ENCODE measurements around the gene RUVBL2. TPM values are rescaled to one million over a fixed set of nuclear protein-coding genes. Genes with fewer than 3 reads are reported as not detected.

The RUVBL2 gene
- 165 and 179 TPM in 2 replicates for total RNA-seq (2014; rRNA removed; shearing (Covaris generic))
- 288 and 321 TPM in 2 replicates for polyA plus RNA-seq (2014; cell fraction: nucleus; rRNA removed)

DNA sequence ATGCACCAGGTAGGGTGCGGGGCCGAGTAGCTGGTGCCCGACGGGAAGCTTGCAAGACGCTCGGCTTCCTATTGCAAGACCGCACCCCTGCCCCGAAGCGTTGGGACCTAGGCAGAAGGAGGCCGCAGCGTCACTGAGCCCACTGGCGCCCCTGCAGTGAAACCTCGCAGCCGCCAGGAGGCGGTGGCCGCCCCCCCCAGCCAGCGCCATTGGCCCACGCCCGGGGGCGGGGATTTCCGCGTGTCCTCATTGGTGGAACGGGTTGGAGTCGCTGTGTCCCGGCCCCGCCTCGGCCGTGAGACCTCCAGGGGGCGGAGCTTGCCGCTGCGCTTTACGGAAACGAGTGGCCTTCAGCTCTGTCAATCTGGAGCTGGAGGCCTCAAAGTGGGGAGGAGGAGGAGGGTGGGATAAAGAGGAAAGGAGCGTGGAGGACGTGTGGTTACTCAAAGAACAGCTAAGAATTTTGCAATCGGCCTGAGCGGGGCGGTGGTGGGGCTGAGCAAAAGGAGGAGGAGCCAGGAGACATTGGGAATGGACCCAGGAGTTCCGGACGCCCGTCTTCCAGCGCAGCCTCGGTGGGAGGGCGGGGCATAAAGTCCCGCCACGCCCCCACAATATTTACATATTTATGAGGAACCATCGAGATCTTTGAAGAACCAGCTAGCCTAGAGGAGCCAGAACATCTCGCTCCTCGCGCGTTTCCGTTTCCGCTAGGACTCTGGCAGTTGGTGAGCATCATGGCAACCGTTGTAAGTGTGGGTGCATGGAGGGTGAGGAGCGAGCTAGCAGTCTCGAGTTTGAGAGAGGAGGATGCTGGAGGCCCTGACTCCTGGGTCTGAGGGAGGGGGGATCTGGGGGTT lies at the start of gene RUVBL2, which contains the start of gene GYS1:
Gene RUVBL2, plus strand, starts transcription at position 713 of the 860 bp plus-strand sequence. Its CDS starts 25 bp downstream, at position 738.
Gene GYS1, minus strand, starts transcription at position 135 of the 860 bp plus-strand sequence. CDS start 197 bp downstream, outside the sequence.
- DNase-seq (ENCODE audit: extremely low read depth, low read depth), result peak; percentile 98

DNA sequence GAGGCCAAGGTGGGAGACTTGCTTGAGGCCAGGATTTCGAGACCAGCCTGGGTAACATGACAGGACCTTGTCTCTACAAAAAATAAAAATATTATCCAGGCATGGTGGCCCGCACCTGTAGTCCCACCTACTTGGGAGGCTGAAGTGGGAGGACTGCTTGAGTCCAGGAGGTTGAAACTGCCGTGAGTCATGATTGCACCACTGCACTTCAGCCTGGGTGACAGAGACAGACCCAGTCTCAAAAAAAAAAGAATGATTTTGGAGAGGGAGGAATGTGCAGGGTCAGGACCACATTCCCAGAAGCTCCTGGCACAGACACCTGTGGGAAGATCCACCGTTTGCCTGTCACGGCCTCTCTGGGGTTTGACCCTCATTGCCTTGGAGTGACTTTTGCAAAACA lies 48.3 kb upstream of the RUVBL2 start:
- no peak for DNase-seq (ENCODE audit: extremely low read depth, low read depth)

DNA sequence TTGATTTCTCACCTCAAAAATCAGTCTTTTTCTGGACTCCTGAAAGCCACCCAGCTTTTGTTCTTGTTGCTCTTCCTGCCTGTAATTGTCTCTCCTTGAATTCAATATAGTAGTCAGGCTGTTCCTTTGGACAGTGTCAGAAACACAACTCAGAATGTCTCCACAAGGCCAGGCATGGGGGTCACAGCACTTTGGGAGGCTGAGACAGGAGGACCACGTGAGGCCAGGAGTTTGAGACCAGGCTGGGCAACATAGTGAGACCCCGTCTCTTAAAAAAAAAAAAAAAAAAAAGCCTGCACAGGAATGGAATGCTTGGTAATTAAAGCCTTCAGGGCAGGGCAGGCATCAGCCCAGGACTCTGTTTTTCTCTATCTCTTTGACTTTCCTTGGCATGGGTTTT lies 47.9 kb upstream of the RUVBL2 start:
- no peak for DNase-seq (ENCODE audit: extremely low read depth, low read depth)

DNA sequence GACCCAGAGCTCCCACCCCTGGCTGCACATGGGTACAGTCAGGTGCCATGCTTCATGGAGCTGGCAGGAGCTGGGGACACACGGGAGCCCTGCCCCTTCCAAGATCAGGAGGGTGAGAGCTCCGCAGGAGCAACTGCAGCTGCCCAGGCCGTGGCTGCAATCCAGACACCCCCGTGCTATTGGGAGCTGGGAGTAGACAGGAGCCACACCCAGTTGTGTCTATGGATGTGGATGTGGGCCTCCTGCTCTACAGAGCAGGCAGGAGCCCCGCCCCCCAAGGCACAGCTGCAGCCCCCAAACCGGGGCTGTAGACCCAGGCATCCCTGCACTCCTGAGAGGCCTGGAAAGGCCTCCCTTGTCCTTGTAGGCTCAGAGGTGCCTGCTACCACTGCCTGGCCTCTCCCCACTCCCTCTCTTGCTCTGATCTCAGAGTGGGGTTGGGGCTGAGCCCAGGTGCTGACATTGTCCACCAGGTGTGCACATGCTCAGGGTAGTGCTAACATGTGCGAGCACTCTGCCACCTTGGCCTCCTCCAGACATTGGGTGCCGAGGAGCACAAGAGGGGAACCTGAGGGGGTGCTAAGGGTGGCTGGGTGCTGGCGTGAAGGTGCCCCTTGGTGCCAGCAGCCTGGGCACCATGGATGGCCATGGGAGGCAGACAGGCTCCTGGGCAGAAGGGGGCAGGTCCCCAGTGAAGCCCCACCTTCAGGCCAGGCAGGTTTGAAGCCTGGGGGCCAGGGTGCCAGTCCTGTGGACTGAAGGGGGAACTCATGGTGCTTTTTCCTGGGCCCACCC lies 47.0 kb upstream of the RUVBL2 start:
- DNase-seq (ENCODE audit: extremely low read depth, low read depth), result no peak

DNA sequence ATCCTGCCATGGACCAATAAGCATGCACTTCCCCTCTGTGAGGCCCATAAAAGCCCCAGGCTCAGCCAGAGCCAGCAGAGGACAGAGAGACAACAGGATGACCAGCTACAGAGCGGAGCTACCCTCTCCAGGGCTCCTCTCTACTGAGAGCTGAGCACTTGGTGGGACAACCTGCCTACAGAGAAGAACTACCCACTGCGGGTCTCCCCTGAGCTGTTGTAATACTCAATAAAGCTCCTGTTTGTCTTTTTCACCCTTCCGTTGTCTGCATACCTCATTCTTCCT lies 46.5 kb upstream of the RUVBL2 start:
- DNase-seq (ENCODE audit: extremely low read depth, low read depth), result no peak

DNA sequence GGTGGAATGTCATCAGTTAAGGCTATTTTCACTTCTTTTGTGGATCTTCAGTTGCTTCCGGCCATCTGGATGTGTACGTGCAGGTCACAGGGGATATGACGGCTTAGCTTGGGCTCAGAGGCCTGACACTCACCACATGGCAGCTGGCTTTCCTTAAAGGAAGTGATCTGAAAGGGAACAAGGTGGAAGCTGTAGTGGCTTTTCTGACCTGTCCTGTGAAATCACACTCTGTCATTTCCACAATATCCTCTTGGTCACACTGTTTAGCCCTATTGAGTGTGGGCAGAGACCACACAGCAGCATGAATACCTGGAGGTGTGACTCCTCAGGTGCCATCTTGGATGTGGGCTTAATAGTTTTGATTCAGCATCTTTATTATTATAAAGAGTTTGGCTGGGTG lies 43.5 kb upstream of the RUVBL2 start:
- DNase-seq (ENCODE audit: extremely low read depth, low read depth), result no peak

DNA sequence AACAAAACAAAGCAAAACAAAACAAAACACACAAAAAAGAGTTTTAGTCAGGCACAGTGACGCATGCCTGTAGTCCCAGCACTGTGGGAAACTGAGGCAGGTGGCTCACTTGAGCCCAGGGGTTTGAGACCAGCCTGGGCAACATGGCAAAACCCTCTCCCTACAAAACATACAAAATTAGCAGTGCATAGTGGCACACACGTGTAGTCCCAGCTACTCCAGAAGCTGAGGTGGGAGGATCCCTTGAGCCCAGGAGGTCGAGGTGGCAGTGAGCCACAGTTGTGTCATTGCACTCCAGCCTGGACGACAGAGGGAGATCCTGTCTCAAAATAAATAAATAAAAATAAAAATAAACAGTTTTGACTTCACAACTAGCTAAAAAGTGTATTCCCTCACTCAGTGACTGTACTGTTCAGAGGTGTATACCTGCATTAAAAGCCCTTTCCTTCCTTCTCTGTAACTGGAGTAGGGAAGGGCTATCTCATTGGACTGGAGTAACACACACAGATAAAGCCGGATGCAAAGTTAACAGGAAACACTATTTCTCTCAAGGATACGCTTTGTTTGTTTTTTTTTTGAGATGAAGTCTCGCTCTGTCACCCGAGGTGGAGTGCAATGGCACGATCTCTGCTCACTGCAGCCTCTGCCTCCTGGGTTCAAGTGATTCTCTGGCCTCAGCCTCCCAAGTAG lies 42.7 kb upstream of the RUVBL2 start:
- DNase-seq (ENCODE audit: extremely low read depth, low read depth), result no peak

DNA sequence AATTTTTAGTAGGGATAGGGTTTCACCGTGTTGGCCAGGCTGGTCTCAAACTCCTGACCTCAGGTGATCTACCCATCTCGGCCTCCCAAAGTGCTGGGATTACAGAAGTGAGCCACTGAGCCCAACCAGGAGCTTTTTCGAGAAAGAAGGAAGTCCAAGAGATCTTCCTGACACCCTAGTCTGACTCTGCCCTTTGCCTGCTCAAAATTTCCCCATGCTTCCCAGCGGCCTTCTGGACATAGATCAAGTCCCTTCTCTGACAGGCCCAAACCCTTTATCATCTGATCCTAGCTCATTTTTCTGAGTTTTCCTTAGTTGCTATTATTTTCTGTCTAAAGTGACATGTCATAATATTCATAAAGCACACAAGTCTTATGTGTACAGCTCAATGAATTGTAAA lies 40.5 kb upstream of the RUVBL2 start:
- no peak for DNase-seq (ENCODE audit: extremely low read depth, low read depth)

DNA sequence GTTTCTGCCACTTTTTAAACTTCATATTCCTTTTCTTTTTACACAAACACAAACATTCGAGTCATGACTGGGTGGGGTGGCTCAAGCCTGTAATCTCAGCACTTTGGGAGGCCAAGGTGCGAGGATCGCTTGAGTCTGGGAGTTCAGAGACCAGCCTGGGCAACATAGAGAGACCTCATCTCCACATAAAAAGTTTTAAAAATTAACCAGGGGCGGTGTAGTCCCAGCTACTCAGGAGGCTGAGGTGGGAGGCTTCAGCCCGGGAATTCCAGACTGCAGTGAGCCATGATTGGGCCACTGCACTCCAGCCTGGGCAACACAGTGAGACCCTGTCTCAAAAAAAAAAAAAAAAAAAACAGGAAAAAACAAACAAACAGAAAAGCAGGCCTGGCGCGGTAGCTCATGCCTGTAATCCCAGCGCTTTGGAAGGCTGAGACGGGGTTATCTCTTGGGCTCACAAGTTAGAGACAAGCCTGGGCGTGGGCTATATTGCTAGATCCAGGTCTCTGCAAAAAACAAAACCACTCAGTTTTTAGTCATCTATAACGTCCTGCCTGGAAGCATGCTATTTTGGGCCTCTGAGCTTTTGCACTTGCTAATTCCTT lies 39.6 kb upstream of the RUVBL2 start:
- no peak for DNase-seq (ENCODE audit: extremely low read depth, low read depth)

DNA sequence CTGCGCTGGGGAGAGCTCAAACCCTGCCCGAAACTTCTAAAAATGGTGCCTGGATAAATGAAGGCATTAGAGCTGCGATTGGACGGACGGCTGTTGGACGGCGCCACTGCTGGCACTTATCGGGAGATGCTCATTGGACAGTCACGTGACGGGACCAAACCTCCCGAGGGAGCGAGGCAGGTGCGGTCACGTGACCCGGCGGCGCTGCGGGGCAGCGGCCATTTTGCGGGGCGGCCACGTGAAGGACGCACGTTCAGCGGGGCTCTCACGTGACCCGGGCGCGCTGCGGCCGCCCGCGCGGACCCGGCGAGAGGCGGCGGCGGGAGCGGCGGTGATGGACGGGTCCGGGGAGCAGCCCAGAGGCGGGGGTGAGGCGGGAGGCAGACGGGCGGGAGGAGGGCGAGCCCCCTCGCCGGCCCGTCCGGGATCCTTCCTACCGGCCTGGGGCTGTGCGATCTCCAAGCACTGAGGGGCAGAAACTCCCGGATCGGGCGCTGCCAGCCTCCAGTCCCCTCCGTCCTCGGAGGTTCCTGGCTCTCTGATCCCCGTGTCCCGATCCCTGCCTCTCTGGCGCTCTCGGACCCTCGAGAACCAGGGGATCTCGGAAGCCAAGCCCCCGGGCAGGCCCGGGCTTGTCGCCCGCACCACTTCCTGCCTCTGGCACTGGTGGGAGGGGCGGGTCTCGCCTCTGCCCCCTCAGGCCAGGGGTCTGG lies 38.9 kb upstream of the RUVBL2 start, which contains the start of gene BAX:
Gene BAX, plus strand, starts transcription at position 281 of the 713 bp plus-strand sequence. Its CDS starts 54 bp downstream, at position 335.
- DNase-seq (ENCODE audit: extremely low read depth, low read depth), result peak; percentile 94

DNA sequence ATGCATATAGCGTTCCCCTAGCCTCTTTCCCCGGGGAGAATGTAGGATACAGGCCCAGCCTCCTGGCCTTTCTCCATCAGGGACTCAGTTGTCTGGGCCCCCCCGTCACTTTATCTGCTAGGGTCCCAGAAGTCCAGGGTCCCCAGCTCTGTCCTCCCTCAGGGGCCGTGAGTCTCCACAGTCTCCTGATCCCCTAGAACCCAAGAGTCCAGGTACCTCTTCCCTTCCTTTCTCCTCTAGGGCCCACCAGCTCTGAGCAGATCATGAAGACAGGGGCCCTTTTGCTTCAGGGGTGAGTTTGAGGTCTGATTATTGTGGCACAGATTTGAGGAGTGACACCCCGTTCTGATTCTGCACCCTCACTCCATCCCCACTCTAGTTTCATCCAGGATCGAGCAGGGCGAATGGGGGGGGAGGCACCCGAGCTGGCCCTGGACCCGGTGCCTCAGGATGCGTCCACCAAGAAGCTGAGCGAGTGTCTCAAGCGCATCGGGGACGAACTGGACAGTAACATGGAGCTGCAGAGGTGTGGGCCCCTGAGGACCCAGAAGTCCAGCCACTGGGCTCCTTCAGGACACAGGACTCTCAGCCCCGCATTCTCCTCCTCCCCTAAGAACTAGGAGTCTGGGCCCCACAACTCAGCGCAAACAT lies 38.3 kb upstream of the RUVBL2 start:
- DNase-seq (ENCODE audit: extremely low read depth, low read depth), result no peak

DNA sequence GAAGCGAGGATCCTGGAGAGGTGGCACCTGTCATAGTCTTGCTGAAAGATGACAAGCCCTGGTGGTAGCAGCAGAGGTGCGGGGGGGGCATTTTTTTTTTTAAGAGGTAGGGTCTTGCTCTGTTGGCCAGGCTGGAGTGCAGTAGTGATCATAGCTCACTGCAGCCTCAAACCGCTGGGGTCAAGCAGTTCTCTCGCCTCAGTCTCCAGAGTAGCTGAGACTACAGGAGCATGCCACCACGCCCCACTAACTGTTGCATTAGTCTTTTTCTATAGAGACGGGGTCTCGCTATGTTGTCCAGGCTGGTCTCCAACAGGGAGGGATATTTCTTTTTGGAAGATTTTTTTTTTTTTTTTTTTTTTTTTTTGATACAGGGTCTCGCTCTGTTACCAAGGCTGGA lies 35.7 kb upstream of the RUVBL2 start:
- DNase-seq (ENCODE audit: extremely low read depth, low read depth), result no peak

DNA sequence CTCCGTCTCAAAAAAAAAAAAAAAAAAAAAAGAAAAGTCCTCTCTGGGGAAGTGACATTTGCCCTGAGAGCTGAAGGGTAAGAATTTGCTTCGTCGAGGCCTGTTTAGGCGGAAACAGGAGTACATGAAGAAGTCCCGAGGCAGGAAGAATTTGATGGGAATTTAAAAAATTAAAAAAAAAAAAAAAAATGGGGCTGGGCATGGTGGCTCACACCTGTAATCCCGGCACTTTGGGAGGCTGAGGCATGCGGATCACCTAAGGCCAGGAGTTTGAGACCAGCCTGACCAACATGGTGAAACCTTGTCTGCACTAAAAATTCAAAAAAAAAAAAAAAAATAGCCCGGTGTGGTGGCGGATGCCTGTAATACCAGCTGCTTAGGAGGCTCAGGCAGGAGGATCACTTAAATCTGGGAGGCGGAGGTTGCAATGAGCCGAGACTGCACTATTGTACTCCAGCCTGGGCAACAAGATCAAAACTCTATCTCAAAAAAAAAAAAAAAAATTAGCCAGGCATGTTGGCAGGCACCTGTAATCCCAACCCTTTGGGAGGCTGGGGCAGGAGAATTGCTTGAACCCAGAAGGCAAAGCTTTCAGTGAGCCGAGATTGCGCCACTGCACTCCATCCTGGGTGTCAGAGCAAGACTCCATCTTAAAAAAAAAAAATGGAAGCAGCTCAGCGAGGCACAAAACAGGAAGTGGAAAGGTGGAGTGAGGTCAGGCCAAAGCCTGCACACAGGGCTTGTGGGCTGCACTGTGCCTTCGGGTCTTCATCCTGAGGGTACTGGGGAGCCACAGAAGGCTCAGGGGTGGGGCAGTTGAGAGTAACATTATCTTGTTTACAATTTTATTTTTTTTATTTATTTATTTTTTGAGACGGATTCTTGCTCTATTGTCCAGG lies 34.1 kb upstream of the RUVBL2 start:
- no peak for DNase-seq (ENCODE audit: extremely low read depth, low read depth)

DNA sequence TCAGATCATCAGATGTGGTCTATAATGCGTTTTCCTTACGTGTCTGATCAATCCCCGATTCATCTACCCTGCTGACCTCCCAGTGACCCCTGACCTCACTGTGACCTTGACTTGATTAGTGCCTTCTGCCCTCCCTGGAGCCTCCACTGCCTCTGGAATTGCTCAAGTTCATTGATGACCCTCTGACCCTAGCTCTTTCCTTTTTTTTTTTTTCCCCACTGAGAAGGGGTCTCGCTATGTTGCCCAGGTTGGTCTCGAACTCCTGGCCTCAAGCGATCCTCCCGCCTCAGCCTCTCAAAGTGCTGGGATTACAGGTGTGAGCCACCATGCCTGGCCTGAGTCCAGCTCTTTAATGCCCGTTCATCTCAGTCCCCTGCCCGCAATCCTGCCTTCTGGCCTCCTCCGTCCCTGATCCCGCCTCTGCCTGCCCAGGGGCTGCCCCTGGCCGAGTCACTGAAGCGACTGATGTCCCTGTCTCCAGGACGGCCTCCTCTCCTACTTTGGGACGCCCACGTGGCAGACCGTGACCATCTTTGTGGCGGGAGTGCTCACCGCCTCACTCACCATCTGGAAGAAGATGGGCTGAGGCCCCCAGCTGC lies 32.5 kb upstream of the RUVBL2 start:
- no peak for DNase-seq (ENCODE audit: extremely low read depth, low read depth)

DNA sequence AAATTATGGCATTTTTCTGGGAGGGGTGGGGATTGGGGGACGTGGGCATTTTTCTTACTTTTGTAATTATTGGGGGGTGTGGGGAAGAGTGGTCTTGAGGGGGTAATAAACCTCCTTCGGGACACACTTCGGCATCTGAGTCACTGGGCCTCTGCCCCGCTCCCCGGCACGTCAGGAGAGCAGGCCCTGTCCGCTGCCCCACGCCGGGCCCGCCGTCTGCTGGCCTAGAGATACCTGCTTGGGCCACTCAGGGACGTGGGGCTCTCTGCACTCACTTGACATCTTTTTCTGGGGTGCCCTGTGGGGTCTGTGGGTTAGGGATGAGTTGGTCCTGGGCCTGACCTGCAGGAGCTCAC lies 32.0 kb upstream of the RUVBL2 start:
- no peak for DNase-seq (ENCODE audit: extremely low read depth, low read depth)

DNA sequence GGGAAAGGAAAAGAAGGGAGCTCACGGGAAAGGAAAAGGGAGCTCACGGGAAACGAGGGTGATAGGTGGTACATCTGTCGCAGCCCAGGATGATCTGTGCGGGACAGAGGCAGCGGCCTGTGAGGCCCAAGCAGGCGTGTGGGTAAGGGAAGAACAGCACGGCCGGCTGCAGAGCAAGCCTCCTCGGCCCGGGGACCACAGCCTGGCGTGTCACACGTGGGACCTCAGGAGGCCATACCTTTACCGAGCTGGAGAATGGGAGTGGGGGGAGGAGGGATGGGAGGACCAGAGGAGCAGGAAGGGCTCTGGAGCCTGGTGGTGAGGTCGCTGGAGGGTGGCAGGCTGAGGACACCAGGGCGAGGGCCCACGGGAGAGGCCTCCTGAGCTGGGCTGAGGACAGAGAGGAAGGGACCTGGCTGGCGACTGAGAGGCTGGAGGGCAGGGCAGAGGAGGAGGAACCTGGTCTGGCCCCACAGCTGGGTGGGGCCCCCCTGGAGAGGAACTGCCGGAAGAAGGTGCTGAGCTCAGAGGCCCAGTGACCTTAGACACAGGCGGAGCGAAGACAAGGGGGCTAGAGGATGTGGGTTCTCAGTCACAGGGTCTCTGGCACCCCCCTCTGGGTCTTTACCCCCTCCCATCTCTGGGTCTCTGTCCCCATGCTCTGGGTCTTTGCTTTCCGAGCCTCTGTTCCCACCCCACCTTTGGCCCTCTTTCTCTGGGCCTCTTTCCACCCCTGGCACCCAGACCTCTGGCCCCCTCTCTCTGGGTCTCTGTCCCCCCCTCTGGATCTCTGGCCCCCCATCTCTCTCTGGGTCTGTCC lies 31.4 kb upstream of the RUVBL2 start:
- DNase-seq (ENCODE audit: extremely low read depth, low read depth), result peak; percentile 65

DNA sequence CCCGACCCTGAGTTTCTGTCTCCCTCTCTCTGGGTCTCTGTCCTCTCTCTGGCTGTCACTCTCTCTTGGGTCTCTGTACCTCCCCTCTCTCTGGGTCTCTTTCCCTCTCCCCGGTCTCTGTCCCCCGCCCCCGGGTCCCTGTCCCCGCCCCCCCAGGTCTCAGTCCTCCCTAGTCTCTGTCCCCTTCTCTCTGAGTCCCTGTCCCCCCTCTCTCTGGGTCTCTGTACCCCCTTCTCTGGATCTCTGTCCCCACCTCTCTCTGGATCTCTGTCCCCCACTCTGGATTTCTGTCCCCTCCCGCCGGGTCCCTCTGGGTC lies 30.9 kb upstream of the RUVBL2 start:
- DNase-seq (ENCODE audit: extremely low read depth, low read depth), result no peak
